Measurements from ENCODE around the gene PIR.

Gene PIR

DNA sequence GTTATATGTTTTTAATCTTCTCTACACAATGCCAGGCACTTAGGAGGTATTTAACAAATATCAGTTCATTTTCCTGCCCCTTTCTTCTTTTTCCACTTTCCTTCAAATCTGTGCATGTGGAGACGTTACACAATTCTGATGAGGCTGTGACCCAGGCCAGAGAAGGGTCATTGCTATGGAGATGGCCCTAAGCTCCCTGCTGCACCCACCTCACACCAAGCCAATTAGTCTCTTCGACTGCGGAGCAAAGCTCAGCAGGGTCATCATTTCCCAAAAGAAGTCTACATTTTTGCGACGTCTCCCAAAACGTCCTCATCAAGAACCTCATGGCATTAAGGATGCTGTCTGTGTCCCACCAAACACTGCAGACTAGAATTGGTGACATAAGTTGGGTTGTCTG, 80.0 kb downstream of the PIR start:
- DNase-seq: no peak

DNA sequence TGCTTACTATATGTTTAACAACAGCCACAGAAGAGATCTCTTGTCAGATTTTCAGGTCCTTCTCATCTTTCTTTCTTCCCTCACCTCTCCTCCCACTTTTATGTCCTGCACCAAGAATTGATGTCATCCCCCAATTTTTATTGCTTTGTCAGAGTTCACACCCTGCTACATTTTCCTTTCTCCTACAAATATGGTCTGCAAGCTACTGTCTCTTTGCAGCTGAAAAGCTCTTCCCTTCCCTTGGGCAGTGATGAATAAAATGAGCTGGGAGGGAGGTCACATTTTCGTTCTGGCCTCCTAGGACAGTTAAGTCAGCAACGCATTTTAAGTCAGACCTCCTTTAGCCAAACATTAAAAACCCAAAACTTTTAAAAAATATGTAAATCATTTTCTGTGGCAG, 82.2 kb downstream of the PIR start:
- no peak for DNase-seq

DNA sequence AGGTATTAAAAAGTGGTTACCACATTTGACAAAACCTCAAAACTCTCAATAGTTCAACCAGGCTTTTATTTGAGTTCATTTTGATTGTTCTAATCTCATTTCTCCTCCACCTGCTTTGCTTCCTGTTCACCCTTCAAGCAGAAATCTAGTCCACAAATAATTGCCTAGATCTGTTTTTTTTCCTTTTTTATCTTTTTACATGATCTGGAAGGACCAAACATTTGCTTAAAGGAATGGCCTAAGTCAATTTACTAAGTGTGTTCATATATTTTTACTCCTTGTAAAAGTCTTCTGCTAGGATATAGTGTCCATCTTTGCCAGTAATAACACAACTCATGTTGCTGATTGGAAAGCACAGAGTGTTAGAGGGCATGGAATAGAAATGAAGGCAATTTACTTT, 82.7 kb downstream of the PIR start:
- no peak for DNase-seq

DNA sequence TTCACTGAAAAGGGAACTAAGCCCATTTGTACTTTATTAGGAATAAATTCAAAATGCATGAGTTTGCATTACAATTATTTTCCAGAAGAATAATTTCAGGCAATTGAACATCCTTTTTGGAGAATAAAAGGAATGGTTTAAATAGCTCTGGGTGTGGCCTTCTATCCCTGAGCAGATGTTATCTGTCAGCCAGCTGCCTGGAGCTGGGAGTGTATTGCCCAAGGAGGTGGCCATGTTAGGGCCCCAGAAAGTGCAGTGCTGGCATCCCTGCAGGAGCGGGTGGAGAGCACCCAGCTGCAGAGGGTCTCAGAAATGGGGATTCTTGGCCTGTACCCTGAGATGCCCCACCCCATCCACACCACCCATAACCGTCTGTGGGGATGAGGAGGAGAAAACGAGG, 87.3 kb downstream of the PIR start:
- no peak for DNase-seq

DNA sequence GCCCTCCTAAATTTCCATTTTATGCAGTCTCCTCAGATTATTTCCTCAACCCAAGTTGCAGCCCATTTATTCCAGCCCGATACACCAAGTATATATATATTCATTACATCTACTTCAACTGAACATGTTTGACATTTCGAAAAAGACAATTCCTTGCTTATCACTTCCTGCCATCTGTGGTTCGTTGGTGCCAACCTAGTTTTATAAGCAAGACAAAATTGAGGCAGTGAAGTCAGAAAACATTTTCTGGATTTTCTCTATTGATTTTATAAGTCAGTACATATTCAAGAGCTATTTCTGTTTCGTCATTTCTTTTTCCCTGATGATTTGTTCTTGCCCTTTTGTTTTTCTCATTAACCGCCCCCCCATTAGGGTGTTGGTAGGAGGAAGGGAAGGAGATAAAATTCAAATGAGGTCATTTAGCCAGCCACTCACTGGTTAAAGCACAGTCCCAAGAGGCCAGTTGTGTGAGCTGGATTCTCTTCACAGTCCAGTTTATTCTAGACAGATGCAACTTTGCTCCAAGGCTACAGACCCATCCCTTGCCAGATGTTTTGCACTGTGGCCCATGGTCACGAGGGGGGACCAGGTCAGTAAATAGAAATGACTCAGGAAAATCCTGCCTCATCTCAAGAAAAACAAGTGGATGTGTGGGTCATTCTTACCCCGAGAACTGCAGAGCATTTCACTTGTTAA, 88.6 kb downstream of the PIR start:
- no peak for DNase-seq

DNA sequence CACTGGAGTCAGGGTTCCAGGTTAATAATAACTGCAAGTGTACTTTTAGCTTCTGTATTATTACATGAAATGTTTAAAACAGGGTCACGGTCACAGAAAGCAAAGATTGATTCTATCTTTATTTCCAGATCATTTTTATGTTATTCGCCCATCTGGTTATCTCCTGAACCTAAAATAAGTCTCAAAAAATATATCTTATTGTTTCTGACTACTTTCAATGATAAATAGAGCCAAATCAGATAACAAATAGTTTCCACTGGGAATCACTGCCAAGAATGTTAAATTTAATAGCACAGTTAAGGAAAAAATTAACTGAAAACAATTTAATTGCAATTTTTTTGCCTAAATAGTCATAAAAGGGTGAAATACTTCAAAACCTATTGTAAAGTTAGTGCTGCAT, 91.8 kb downstream of the PIR start:
- DNase-seq: no peak

DNA sequence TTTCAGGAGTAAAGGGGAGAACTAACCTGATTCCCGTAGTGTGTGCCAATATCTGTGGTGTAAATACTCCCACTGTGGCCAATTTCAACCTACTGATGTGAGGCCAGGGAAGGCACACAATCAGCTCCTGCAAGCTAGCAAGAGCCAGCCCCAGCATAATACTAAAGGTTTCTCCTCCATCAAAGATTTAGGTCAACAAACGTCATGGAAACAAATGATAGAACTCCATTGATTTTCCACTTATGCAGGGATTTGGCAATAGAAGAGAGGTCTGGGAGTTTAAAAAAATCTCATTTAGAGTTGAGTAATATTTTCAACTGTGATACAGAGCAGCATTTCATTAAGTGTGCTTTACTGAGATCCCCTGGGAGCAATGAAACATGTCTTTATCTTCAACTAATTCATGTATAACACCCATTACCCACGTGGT, 93.2 kb downstream of the PIR start:
- no peak for DNase-seq

DNA sequence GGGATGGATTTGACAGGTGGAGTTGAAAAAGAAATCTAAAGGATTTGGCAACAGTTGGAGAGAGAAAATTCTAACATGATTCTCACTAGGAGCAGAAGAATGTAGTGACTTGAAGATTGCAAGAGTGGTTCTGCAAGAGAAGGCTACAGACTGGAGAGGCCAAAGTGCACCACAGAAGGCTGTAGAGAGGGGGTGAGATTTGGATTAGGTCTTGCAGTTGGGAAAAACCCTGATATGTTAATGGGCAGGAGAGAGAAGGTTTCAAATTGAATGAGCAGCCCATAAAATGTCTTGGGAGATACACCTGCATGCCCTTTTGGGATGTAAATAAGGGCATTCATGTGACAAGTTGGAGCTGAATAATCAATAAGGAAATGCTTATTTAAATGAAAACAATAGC, 94.3 kb downstream of the PIR start:
- DNase-seq: no peak

DNA sequence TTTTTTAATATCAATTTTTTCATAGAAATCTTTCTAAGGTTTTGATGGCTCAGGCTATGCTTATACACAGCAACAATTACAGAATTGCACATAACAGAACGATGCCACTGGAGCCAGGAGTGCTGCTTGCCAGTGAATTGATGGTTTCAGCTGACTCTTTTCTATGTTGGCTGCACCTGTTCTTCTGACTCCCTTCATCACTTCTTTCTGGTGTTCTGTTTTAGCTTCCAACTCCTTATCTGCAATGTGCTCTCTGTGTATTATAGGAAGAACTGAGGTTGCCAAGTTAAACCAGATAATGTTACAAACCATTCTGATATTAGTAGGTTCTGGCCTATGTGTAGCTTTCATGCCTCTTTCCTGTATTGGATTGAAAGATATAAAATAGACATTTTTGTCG, 97.3 kb downstream of the PIR start:
- no peak for DNase-seq

DNA sequence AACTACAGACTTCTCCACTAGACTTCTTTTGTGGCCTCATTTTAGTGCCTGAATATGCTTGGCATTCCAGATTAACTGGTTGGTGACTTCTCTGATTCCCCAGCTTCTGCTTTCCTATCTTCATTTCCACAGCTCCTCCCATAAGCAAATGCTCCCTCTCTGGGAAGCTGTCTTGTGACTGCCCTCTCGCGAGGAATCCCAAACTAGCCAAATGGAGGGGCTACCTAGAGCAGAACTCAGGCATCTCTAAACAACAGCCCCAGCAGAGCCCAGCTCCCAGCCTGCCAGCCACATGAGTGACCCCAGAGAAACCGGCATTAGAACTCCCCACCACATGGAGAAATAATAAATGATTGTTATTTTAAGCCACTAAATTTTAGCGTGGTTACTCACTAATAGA, 101.3 kb downstream of the PIR start:
- no peak for DNase-seq

DNA sequence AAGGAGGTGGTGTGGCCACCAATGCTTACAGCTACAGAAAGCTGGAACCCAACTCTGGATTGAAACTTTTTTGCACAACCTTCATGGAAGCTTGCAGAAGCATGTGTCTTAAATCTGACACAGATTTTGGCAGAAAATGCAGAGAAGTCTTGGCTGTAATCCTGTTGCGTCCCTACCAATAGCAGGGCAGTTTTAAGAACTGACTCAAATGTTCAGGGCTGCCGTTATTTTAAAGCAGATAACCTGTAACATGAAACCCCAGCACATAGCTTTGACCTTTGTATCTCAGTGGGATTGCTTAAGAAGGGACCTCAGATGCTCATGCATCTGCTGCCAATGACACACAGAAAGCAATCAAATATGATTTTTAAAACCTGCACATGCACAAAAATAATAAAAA, 108.8 kb downstream of the PIR start, which contains the start of gene VEGFD:
VEGFD (minus strand) TSS at position 110 of the 400 bp plus-strand sequence. CDS start 467 bp downstream, outside the sequence.
- no peak for DNase-seq

DNA sequence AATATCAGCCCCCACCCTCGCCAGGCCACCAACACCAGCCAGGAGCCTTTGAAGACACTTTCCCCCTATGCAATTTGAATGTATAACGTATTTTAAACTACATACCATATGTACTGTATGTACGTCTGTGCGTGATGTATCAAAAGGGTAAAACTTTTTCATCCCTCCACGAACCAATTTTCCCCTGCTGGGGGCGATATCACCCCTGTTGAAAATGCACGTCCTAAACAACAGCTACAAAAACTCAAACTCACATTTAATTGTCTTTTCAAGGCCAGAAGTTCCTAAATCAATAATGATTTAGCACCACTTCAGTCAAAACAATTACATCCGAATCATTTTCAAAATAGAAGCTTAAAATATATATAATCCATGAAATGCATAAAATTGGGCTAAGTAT, 110.3 kb downstream of the PIR start:
- DNase-seq: no peak

DNA sequence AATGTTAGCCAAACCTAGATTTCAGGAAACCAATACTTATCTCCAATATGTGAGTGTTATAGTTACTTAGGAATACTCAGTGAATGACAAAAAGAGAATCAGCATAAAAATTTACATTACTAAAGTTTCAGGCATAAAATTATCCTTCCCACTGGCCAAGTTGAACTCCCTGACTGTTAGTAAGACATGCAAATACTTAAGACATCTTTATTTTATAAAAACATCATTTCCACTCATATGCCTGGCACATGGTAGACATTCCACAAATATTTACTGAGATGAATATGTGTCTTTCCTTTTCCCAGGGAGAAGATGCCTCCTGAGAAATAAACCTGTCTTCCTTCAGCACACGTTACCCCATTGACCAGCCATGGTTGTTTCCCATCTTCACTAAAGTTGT, 116.2 kb downstream of the PIR start:
- DNase-seq: no peak

DNA sequence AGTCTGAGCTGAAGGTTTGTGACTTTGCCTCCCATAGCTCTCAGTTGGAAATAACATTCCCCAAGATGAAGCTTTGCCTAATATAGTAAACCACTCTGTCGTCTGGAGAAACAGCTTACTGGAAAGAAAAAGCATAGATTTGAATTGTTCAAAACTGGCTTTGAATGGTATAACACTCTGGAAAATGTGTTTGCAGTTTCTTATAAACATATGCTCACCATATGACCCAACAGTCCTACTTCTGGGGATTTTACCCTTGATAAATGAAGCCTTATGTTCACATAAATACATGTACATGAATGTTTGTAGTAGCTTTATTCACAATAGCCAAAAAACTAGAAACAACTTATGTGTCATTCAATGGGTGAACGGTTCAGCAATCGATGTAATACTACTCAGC, 119.2 kb downstream of the PIR start:
- DNase-seq: no peak

DNA sequence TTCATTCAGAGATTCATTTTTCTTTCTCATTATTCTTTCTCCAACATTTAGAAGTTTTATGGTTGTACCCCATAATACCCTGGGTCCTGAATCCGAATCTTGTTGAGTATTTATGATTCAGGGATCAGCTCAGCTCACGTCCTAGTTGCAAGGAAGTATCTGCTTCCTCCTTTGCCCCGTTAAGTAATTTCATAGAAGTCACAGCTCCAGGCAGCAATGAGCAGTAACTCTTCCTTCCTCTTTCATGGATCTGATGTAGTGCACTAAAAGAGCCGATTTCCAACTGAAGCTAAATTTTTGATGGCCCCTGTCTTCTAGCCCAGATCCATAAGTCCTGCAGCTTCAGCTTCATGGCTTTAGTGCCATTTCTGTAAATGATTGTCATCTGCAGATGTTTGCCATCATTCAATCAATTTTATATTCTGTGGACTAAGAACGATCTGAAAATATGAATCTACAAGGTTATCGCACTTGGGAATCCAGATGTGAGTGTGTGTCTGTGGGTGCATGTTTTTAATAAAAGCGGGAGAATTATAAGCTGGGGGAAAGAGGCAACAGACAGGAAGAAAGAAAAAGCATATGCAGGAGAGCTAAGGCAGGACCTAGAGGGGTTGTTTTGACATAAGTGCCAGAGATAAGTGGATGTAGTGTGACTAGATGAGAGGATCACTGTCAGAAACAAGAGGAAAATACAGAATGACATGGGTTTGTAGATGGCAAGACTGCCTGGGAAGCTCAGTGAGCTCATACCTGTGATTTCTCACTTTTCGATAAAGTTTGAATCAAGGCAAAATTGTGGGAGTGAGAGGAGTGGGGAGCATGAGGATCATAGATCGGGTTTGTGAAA, 126.4 kb downstream of the PIR start:
- no peak for DNase-seq

DNA sequence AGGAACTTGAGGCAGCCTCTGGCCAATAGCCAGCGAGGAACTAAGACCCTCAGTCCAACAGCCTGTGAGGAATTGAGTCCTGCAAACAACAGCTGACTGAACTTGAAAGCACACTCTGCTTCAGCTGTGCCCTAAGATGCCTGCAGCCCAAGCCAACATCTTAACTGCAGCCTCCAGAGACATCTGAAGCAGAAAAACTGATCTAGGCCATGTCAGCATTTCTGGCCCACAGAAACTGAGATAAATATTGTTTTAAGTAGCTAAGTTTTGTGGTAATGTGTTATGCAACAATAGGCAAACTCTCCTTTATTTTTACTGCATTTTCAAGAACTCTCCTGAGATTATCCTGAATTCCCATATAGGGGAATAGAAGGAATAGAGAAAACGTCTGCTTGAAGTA, 133.4 kb downstream of the PIR start:
- no peak for DNase-seq

DNA sequence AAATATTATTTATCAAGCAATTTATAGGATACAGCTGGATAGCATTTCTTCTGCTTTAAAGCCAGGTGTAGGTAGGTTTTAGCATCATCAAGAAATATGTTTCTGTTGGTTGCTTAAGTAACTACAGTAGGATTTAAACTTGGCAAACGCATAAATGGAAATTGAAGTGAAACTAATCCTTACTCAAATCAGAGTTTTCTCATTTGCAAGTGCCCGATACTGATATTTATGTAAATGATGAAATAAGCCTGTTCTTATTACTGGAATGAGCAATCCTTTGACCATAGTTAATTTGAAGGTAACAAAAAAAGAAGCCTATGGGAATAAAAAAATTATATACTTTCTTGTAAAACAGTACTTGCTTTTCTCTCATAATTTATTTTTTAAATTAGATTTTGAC, 134.6 kb downstream of the PIR start:
- no peak for DNase-seq

DNA sequence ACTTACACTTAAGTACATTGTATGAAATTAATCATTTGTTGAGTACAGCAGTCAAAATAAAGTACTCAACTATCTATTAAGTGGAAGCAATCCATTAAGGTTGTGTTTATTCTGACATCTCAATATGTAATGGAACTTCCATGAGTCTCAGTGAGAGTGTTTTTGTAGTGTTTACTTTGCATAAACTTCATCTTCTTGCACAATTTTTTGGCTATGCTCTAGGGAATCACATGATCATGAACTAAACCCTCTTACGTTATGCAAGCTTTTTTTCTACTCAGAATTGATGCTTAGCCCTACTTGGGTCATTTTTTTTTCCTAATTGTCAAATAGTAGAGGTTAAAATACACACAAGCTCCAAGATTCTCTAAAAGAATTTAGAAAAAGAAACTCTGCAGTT, 136.7 kb downstream of the PIR start:
- DNase-seq: no peak

DNA sequence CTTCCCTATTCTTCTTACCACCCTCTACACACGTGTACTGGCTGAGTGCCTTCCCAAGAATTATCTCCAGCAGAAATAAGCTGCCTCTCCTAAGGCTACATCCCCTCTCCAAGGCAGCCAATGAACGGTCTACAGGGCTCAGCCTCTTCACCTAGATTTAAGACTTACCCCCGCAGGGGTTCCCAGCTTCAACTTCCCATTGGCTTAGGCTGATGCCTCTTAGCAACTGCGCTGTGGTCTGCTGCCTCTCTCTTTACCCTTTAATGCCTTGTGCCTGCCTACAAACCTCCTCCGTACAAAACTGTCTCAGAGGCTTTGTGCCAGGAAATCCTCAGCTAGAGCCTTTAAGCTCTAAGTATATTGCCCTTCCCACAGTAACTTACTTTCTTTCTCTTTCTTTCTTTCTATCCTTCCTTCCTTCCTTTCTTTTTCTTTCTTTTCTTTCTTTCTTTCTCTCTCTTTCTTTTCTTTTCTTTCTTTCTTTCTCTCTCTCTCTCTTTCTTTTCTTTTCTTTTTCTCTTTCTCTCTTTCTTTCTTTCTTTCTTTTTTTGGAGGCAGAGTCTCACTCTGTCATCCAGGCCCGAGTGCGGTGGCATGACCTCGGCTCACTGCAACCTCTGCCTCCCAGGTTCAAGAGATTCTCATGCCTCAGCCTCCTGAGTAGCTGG, 142.7 kb downstream of the PIR start:
- DNase-seq: no peak

DNA sequence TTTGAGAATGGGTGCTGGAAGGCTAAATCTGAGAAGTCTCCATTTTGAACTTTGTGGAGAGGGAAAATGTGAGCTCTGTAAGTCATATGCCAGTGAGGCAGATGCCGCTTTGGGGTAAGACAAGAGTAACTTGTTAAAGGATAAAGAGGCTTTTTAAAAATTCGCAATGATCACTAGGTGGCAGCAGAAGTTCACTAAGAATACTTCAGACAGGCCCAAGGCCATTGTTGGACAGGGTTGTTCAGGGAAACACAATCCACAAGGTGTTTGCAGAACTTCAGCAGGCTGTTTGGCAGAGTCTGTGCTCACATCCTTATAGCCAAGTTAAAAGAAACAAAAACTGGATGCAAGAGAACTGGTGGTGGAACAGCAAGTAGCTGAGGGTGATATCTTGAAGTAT, 144.1 kb downstream of the PIR start:
- DNase-seq: peak; percentile 63

DNA sequence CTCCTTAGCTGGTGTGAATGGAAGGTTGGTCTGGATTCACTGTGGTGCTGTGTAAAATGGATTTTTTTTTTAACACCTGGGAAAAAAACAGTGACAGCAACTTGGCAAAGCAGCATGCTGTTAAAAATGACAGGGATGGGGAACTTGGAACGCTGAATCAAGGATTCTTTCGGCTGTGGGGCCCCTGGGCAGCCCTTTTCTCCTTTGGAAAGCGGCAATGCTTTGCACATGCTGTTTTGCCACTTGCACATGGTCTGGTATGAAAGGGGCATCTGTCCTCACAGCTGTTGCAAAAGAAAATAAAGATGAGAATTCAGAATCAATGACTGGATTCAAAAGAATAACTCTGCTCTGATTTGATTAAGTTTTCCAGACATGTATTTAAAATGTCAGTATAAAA, 147.2 kb downstream of the PIR start:
- DNase-seq: no peak

DNA sequence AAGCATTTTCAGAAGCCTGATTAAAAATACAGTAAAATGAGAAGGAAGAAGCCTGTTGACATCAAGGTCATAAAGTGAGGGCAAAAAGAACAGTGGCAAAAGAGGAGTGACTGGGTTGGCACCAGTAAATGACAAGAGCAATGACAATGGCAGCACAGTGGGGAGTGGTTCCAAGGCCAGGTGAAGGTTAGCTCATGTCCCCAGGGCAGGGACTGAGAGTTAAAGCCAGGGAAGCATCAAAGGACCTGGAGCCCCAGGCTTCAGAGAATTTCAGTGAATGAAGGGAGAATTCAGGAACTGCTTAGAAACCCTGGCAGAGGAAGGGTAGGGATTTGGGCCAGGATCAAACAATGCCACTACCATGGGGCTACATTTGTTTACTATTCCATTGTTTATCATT, 149.0 kb downstream of the PIR start:
- DNase-seq: no peak

DNA sequence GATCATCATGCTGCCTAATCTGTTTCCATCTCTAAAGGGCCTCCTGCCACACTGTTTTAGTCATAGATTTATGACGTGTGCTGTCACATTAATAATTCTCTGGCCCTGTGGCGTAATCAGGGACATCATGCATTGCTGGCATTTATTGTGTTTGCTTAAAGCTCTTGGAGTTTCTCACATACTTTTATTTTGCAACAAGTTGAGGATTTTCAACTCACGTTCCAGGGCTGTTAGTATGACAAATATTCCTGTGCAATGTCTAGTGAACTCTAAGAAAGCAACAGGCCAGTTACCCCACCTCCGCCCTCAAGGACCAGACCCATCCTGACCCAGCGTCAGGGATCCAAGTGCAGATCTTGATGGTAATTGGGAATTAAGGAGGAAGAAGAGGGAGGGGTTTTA, 150.1 kb downstream of the PIR start:
- DNase-seq: no peak

DNA sequence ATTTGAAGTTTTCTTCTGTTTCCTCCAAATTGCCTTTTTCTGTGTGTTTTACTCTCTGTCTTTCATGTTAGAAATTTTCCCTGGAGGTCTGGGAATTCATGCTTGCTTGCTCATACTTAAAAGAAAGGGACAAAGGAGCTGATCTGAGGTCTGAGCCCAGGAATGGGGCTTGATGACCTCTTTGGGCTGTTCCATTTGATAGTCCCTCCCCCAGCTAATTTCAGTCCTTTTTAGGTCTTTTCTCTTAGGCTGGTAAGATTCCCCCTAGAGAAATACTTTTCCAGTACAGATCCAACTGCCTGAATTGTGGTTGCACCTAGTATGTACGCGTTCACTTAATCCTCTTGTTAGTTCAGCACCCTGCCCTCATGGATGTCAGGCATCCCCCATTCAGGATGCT, 152.3 kb downstream of the PIR start:
- DNase-seq: no peak
